AG10803 (cell line): ENCODE data around the gene FGFR4.
"Not testable (repeated sequence)": the region's sequence is repeated elsewhere in the genome, so short reads cannot be mapped to it uniquely, and the experiment has no call there.

Experiments
- DNase-seq: peaks from one replicate; pipeline ENCODE4 v3.0.0; 2010; ENCODE audit warnings: low read depth
- H3K4me3 ChIP-seq: 2 replicates; pipeline ENCODE4 v1.5.1; 2011; ENCODE audit warnings: mild to moderate bottlenecking, low read length, control low read depth
- TF ChIP-seq, protein P1 (sequence below): conservative IDR thresholded peaks from 2 replicates; pipeline ENCODE4 v1.5.1; 2011; ENCODE audit warnings: mild to moderate bottlenecking, low read length, control low read depth, inconsistent platforms

FGFR4 gene

DNA sequence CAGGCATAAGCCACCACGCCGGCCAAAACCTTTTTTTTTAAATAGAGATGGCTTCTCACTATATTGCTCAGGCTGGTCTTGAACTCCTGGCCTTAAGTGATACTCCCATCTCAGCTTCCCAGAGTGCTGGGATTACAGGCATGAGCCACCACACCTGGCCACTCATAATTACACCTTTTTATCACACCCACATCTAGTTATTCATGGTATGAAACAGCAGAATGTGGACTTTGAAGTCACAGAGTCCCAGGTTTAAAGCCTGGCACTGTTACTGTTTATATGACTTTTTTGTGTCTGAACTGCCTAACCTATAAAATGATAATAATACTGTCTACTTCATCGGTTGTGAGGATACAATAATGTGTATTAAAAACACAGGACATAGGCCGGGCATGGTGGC lies 41.1 kb upstream of the FGFR4 start:
- H3K4me3 ChIP-seq: no peak overlapping the region

DNA sequence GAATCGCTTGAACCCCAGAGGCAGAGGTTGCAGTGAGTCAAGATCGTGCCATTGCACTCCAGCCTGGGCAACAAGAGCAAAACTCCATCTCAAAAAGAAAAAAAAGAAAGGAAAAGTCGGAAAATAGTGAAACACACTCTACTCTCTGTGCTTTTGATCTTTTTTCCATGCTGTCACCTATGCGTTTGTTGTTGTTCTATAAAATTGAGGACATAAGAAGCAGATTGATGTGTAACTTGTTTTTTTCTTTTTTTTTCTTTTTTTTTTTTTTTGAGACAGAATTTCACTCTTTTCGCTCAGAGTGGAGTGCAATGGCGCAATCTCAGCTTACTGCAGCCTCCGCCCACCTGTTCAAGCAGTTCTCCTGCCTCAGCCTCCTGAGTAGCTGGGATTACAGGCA lies 38.2 kb upstream of the FGFR4 start:
- not testable (repeated sequence) for H3K4me3 ChIP-seq, DNase-seq

More for the DNA sequence above, 41.1 kb upstream of the FGFR4 start:
- no peak for DNase-seq
- TF ChIP-seq, protein P1, sequence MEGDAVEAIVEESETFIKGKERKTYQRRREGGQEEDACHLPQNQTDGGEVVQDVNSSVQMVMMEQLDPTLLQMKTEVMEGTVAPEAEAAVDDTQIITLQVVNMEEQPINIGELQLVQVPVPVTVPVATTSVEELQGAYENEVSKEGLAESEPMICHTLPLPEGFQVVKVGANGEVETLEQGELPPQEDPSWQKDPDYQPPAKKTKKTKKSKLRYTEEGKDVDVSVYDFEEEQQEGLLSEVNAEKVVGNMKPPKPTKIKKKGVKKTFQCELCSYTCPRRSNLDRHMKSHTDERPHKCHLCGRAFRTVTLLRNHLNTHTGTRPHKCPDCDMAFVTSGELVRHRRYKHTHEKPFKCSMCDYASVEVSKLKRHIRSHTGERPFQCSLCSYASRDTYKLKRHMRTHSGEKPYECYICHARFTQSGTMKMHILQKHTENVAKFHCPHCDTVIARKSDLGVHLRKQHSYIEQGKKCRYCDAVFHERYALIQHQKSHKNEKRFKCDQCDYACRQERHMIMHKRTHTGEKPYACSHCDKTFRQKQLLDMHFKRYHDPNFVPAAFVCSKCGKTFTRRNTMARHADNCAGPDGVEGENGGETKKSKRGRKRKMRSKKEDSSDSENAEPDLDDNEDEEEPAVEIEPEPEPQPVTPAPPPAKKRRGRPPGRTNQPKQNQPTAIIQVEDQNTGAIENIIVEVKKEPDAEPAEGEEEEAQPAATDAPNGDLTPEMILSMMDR: no peak

DNA sequence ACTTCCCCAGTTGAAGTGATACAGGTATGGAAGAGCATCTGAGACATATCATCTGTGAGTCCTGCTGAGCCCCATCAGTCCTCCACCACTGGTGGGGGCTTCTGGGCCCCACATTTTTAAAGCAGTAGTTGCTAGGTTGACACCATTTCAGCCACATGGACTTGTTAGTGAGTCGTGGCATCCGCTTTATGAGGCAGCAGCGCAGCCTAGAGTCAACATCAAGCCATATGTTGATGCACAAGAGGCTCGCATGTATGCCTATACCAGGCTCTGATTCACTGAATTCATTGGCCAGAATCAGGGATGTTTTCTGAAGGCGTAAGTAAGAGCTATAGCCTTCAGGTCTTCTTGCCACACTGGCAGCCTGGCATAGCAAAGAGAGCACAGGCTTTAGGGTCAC lies 37.4 kb upstream of the FGFR4 start:
- no peak for DNase-seq
- TF ChIP-seq, protein P1: no peak
- no peak overlapping the region for H3K4me3 ChIP-seq

DNA sequence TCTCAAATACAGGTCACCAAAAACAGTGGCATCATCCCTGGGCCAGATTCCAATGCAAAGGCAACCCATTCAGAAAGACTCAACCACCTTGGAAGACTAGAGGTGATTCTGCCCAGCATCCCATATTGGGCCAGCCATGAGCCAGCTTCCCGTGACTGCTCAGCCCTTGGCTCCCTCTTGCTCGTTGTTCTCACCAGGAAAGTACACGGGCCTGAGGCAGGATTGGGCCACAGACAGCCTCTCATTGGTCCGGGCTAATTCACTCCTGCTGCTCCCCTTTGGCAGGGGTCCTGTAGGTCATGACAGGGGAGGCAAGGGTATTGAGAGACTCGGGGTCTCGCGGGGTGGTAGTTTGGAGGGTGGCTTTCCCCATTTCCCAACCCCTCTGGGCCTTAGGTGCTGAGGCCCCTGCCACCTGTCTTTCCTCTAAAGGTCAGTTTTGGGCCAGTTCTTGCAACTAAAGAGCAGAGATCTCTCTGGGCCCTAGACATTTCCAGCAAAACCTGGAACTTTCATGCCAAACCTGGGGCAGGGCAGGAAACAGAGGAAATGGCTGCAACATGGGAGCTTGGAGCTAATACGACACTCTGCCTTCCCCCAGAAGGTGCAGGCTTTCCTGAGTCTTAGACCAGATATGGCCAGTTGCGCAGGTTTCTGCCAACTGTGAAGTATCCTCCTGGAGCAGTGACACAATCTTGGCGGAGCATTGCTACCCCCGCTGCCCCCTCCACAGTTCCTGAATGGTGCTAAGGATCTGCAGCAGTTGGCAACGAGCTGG lies 22.0 kb upstream of the FGFR4 start:
- TF ChIP-seq, protein P1: no peak
- no peak overlapping the region for H3K4me3 ChIP-seq
- DNase-seq: no peak

DNA sequence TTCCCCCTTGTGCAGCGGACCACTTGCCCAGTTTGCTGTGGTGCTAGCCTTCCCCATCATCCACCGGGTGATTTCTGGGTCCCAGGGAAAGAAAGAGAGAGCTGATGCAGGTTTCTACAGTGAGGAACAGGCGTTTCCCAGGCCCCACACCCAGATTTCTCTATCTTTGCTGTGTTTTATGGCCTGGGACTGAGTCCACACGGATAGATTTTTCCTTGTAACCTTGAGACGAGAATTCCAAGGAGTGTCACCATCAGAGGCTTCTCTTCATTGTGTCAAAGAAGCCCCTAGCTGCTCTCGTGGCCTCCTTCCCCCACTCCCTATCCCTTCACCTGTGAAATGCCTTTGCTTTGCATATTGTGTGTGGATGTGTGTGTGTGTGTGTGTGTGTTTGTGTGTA lies 21.2 kb upstream of the FGFR4 start:
- TF ChIP-seq, protein P1: no peak
- DNase-seq: no peak

DNA sequence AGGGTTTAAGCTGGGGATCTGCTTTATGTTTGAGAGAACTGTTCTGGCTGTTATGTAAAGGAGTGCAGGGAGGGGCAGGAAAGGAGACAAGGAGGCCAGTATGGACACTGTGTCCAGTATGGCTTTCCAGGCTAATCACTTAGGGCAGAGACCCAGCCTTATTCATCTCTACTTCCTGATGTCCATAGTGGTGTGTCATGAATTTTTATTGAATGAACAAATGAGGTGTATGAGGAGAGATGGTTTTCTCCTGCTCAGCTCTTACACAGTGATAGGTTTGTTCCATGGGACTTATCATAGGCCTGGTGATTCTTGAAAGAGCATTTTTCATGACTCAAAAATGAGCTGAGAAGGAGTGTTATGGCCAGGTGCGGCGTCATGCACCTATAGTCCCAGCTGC lies 20.5 kb upstream of the FGFR4 start:
- no peak overlapping the region for H3K4me3 ChIP-seq
- TF ChIP-seq, protein P1: no peak
- DNase-seq: no peak

More for the DNA sequence above, 21.2 kb upstream of the FGFR4 start:
- H3K4me3 ChIP-seq: no peak overlapping the region

DNA sequence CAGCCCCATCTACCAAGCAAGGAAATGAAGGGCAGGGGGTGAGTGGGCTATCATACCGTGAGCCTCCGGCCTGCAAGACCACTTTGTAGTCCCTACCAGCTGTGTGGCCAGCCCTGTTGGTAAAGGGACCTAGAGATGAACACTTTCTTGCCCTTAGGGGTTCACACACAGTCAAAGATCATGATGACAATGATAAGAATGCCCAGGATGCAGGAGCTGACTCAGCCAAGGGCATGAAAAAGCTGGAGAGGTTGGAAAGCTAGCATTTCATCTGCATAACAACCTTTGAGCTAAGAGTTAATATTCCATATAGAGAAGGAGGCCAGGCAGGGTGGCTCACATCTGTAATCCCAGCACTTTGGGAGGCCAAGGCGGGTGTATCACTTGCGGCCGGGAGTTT lies 19.2 kb upstream of the FGFR4 start:
- TF ChIP-seq, protein P1: no peak
- no peak for DNase-seq
- no peak overlapping the region for H3K4me3 ChIP-seq
